Measurements from ENCODE around the gene RGPD3.
"Not testable (repeated sequence)": the region's sequence is repeated elsewhere in the genome, so short reads cannot be mapped to it uniquely, and the experiment has no call there.

The RGPD3 gene

DNA sequence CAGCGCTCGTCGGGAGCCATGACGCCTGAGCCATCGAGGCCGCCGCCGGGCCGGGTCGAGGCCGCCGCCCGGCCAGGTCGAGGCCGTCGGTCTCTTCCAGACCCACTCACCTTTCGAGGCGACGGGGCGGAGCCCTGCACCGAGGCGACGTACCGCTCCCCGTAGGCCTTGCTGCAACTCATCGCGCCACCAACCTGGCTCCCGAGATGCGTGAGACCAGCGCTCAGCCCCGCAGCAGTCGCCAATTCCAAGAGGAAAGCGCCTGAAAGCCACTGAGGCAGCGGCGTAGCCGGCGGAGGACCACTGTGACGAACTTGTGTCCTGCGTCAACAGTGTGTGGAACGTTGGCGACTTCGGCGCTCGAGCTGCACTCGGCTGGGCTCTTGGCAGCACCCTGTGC is at the start of gene RGPD3:
Gene RGPD3 (minus strand): TSS at position 307 of the 400 bp plus-strand sequence. CDS start 125 bp downstream, at position 182.
- not testable (repeated sequence) for FAIRE-seq

DNA sequence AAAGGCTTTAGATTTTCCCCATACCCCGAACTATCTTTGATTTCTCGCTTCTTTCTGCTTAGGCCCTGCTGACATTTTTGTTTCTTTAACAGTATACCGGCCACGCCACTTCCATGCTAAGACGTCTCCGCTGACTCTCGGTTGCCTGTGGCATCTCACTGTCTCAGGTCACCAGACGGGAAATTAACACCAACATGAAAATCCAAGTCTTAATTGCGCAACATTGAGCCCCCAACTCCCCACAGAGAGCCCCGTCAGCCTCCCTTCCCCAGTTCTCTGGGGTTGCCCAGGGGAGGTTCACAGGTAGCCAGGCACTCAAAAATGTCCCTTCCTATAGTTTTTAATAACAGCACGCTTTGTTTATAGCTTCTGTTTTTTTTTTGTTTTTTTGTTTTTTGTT is 49.1 kb upstream of the RGPD3 start:
- FAIRE-seq: no peak

DNA sequence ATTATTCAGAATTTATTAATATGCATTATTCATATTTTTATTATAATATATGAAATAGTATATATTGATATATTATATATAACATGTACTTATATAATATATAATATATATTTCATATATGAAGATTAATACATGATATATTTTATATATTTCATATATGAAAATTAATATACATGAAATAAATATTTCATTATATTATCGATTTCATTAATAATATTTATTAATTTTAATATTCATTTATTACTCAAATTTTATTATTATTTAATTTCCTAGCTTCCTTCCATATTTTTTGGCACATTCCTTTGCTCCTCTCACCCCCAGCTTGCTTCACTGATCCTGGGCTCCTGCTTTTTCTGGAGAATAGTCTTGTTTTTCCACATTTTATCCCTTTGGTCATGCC is 48.7 kb upstream of the RGPD3 start:
- peak; percentile 91 for FAIRE-seq

DNA sequence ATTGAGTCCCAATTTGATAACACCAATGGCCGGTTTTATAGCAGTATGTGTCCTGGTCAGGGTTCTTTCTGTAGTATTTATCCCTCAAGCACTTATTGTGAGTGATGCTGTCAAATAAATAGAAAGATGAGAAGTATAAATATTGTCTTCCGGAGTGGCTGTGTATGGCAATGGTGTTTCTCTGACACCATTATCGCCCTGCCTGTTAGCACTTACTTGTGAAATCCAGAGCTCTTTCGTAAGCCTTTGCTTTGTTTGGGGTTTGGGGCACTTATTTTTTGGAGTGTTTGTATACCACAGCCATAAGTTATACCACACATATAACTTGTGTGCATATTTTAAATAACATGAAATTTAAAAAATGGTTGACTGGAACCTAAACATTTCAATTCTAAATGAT is 48.2 kb upstream of the RGPD3 start:
- FAIRE-seq: no peak

DNA sequence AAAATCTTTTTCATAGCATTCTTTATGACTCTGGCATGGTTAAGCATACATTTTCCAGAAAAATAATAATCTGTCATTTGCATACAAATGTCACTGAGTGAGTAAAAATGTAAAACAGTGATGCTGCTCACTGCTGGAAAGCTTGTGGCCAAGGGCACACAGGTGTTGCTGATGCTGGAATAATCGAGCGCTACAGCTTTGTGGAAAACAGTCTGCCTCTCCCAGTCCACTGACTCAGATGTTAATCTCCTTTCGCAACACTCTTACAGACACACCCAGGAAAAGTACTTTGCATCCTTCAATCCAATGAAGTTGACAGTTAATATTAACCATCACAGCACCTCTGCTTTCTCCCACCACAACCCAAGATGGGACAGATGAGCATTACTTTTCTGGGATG is 46.6 kb upstream of the RGPD3 start:
- FAIRE-seq: not testable (repeated sequence)

DNA sequence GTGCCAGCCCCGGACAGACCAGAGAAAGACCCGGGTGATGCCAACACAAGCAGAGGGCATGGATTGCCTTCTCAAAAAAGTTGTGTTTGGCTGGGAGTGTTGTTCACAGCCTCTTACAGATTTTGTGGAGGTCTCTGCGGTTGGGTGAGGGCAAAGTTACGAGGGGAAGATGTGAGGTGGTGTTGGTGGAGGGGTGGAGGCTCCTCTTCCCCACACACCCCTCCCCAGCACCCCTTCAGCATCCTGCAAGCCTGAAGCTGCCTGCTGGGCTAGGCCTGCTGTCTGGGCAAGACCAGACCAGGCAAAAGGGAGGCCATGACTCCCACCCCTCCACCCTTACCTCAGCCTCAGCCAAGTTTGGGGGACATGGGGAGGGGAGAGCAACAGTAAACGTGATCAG is 45.2 kb upstream of the RGPD3 start:
- not testable (repeated sequence) for FAIRE-seq

DNA sequence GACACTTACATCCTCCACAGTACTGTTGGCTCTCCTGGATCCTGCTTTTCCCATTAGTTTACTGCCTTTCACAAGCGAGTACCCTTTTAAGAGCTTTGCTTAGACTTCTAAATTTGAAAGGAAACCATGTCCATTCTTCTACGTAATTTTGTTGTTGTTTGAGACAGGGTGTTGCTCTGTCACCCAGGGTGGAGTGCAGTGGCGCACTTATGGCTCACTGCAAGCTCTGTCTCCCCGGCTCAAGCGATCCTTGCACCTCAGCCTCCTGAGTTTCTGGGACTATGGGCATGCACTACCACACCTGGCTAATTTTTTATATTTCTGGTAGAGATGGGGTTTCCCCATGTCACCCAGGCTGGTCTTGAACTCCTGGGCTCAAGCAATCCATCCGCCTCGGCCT is 43.7 kb upstream of the RGPD3 start:
- not testable (repeated sequence) for FAIRE-seq

DNA sequence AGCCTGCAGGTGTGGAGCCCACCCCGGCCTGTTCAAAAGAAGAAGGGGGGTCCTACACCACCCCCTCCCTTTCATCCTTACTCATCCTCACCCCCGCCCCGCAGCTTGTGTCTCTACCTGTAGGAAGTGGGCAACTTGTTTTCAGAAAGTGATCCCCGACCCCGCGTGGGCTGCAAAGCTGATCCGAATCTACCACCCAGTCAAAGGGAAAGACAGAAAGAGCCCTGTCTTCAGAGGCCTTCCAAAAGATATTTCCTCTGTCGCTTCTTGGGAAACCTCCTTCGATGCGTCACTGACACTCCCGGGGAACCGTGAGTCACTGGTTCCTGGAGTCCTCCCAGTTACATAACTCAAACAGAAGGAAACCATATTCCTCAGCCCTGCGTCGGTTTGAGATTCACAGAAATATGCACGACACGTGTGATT is 43.3 kb upstream of the RGPD3 start:
- FAIRE-seq: not testable (repeated sequence)

DNA sequence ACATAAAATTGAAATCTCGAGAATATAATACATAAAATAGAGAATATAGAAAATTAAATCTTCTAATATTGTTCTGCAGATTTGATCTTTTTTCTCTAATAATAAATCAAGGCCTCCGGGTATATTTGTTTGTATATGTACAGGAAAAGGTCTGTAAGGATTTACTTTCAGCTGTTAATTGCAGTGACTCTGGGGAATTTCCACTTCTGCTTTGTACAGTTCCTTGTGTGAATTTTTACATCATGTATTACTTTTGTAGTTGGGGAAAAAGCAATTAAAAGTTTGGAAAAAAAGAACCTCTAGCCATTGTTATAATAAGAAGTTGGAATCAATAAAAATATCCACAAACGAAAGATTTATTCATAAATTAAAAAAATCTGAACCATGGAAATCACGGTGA is 42.6 kb upstream of the RGPD3 start:
- not testable (repeated sequence) for FAIRE-seq

DNA sequence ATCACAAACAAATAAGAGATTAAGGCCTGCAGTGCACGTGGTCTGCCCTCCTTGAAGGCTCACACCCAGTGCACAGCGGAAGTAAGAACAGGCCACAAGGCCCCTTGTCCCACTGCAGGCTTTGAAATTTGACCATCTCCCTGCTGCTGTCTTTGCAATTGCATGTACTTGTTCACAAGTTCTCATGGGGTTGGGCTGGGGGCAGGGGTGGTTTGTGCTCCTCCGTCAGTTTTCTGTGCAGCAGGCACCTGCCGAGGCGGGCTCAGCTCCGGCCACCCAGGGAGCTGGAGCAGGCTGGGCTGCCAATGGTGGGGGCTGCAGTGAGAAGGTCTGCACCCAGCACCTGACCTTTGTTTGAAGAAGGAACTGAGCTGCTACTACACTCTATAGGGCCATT is 41.2 kb upstream of the RGPD3 start:
- FAIRE-seq: not testable (repeated sequence)

DNA sequence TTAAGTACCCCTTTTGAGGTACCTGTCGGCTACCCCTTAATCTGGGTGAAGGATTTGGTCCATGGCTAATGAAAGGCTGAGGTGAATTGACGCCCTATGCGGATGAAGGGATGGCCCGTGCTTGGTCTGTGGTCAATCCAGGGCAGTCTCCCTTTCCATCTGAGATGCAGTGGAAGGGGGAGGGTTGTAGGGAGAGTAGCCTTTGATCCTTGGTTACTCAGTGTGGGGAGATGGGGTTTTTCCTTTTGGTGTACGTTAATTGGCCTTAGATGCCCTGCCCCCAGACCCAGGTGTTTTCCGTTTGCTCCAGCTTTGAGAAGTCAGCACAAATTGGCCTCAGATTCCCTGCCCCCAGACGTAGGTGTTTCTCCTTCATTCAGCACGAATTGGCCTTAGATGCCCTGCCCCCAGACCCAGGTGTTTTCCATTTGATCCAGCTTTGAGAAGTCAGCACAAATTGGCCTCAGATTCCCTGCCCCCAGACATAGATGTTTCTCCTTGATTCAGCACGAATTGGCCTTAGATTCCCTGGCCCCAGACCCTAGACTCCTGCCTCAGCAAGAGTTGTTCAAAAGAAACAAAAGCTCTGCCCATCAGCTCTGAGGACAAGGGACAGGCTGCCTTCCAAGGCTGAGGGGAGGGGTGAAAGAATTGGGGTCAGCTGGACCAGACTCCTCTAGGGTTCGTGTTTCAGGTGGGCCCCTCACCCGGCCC is 40.6 kb upstream of the RGPD3 start:
- not testable (repeated sequence) for FAIRE-seq

DNA sequence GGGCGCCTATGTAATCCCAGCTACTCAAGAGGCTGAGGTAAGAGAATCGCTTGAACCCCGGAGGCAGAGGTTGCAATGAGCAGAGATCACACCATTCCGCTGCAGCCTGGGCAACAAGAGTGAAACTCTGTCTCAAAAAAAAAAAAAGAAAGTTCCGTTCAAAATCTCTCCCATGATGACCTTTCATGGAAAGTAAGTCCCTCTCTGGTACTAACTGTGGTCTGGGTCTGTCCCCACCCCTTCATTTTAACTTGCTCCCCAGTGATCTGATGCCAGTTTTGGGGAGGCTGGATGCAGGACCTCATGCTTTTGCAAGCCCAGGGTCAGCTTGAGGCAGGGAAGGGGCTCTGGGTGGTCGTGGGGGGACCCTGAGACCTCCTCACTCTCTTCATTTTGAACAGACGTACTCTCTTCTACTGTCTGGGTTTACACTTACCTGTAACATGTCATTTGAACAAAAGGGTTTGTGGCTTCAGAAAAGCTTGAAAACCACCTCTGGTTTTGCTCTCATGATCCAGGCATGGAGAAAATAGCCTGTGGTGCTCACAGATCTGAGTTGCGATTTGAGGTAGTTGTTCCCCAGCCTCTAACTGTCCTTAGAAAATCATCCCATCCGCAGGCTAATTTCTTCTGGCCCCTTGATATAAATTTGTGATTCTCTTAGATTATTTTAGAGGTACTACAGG is 37.9 kb upstream of the RGPD3 start:
- not testable (repeated sequence) for FAIRE-seq

DNA sequence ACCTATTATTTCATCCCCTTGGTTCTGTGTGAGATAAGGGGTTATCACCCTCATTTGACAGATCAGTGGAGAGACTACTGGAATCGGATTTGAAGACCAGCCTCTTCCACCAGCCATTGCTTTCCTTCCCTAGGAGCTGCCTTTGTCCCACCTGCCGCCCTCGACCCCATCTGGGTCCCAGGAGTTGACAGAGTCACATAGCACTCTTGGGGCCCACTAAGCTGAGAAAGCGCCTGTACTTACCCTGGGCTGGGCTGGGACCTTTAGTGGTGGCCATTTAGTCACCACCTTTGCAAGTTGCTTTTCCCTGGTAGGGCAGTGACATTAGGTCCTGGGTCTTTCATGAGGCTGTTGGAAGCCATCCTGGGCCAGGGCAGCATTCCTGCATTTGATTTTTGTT is 36.6 kb upstream of the RGPD3 start:
- not testable (repeated sequence) for FAIRE-seq

DNA sequence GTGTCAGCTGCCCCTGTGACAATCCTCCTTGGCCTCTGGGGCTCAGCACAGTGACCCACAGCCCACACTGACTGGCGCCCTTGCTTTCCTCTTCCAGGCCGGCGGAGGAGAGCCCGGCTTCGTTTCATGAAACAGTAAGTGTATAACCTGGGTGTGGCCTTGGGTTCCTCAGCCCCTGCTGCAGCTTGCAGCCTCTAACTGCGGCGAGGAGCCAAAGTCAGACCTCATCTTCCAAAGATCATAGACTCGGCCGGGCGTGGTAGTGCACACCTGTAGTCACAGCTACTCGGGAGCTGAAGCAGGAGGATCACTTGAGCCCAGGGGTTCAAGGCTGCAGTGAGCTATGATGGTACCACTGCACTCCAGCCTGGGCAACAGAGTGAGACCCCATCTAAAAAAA is 36.0 kb upstream of the RGPD3 start:
- FAIRE-seq: not testable (repeated sequence)

DNA sequence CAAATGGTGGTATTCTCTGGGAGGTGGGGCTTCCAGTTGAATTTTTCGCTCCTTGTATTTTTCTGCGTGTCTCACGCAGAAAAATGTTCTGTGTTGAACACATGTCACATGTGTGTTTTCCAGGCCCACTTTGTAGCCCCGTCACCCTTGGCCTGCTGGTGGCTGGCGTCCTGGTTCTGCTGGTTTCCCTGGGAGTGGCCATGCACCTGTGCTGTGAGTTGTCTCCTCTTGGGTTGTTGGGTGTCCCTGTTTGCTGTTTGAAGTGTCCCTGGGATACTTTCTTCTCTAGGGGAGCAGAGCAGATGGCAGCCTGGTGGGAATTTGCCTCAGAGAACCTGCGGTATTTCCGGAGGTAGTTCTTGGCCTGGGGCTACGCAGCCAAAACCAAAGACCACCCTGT is 34.1 kb upstream of the RGPD3 start:
- FAIRE-seq: not testable (repeated sequence)

DNA sequence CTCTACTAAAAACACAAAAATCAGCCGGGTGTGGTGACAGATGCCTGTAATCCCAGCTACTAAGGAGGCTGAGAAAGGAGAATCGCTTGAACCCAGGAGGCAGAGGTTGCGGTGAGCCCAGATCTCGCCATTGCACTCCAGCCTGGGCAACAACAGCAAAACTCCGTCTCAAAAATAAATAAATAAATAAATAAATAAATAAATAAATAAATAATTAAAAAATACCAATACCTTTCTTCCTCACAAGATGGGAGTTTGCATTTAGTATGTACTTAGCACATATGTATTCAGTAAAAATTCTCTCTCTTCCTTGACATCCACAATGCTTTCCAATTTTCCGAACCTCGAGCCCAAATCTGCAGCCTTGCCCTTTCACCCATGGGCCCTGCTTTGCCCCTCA is 32.1 kb upstream of the RGPD3 start:
- not testable (repeated sequence) for FAIRE-seq

DNA sequence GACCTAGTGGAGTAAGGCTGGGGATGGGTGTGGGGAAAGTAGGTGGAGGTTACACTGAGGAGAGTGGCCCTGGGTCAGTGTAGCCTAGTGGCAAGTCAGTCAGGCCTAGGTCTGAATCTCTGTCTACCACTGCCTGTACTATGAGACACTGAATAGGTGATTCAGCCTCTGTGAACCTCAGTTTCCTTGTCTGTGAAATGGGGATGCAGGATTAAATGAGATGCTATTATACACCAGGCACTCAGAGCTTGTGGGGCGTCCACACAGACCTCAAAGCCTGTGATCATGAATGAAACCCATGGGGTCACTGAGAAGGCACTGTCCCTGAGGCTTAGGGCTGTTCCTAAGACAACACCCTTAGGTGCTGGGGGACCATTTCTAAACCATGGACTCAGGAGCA is 30.3 kb upstream of the RGPD3 start:
- FAIRE-seq: not testable (repeated sequence)

DNA sequence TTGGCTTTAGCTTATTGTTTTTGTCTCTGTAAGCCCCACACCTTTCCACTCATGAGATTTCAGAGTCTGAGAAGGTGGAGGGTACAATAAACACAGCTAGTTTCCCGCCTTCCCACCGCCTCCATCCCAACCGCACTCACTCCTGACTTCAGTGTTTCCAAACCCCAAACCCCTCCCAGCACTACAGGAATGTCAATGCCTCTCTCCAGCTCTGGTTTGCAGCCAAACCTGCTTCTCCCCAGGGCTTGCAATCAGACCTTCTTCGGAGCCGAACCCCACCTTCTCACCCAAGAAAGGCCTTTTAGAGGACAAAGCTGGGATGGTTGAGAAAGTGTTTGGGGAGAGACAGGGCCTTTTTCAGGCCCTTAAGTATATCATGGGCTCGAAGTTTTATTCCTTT is 24.7 kb upstream of the RGPD3 start:
- not testable (repeated sequence) for FAIRE-seq

DNA sequence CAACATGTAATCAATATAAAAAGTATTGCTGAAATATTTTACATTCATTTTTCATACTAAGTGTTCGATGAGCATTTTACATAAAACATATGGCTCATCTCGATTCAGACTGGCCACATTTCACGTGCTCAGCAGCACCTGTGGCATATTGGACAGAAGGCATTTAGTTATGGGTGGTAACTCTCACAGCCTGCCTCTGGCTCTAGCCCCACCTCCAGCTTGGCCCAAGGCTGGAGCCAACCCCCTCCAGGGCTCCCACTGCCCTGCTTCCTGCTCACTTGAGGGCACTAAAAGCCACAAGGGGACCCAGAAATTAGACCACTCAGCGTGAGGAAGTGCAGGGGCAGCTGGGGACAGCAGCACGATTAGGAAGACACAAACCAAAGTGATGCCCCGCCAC is 24.2 kb upstream of the RGPD3 start:
- FAIRE-seq: not testable (repeated sequence)

DNA sequence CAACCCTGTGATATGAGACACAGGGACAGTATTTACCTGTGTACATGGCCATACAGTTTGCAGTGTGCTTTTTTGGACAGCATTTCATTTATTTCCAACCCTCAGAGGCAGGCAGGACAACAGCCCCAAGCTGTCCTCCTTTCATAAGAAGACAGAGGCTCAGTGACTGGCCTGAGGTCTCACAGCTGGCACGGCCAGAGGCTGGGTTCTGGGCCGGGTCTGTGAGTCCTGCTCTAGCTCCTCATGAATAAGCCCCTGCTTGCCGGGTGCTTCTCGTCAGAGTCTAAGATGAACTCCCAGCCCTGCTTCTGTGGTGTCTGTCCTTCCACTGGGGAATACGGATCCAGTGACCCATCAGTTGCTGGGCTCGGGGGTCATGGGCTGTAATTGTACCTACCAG is 21.5 kb upstream of the RGPD3 start:
- not testable (repeated sequence) for FAIRE-seq

DNA sequence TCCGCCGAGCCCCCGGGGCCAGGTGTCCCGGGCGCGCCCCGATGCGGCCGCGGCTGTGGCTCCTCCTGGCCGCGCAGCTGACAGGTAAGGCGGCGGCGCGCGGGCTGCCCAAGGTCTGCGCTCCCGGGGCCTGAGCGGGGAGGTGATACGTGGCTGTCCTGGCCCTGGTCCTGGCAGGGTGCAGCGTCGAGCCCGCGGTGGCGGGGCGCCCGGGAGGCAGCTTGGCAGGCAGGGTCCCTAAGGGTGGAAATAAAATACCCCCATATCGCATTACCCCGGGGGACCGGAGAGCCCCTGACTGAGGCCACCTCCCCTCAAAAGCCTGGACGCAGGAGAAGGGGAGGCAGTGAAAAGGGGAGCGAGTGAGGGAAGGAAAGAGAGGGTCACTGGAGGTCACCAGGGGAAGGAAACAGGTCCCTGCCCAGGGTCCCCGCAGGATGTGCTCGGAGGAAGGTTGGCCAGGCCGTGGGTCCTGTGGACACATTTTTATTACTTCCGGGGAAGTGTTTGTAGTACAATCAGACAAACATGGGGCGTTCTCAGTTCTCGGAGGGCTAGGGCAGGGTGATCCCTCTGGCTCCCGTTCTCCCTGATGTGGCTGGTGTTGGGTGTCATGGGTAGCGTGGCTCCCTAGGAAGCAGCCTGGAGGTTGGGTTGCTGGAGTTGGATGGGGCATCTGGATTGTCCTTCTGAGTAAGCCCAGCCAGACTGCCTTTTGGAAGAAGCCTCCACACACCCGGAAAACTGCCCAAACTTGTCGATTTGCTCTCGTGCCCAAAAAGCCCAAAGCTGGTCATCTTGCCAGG is 19.4 kb upstream of the RGPD3 start:
- FAIRE-seq: not testable (repeated sequence)

DNA sequence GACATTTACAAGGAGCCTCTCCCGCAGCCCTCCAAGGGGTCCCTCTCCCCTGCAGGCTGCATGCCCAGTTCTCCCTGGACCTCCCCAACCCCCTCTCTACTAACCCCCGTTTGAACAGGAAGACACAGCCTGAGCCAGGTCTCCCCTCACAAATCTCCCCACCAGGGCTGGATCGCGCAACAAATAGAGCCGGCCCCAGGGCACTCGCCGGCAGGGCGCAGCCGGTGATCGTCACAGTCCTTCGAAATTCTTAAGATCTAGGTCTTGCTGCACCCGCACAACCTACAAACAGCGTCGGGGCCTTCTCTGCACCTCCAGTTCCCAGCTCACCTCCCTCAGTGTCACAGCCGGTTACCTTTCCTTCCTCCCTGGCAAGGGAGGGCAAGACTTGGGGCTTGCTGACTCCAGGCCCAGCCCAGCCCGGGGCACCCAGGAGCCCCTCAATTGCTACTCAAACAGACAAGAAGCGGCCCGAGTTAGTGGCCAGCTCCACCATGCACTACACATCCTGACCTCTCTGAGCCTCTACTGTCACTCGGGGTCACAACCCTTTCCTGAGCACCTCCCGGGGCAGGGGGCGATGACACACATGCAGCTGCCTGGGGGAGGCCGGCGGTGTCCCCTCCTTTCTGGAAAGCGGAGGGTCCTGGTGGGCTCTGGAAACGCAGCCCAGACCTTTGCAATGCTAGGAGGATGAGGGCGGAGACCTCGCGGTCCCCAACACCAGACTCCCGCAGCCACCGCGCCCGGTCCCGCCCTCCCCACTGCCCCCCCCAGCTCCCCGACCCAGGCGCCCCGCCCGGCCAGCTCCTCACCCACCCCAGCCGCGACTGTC is 18.6 kb upstream of the RGPD3 start, which contains the start of gene CD8B2:
Gene CD8B2 (plus strand): TSS at position 814 of the 835 bp plus-strand sequence. CDS start 63 bp downstream, outside the sequence.
- not testable (repeated sequence) for FAIRE-seq
